Measurements from ENCODE around the gene ASB1.

Gene ASB1

DNA sequence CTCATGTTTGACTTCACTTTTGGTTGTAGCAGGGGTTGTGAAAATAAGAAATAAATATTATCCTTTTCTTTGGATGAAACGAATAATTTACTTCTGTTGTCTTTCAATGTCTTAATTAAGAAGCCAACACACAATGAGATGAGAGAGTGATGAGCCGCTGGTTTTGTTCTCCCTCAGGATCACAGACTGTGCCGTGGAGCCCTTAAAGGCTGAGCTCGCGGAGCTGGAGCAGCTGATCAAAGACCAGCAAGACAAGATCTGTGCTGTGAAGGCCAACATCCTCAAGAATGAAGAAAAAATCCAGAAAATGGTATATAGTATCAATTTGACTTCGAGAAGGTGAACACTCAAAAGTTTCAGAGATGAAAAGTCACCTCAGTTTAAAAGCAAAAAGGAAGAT is 28.1 kb upstream of the ASB1 start:
- H3K27ac ChIP-seq (ENCODE audit: low read depth, low read length): no peak overlapping the region
- H2AFZ ChIP-seq (ENCODE audit: low read depth, low read length, severe bottlenecking): no peak overlapping the region
- no peaks in the 10 kb centered on the region for H4K20me1 ChIP-seq (ENCODE audit: low read depth, low read length)
- no peaks in the 10 kb centered on the region for H3K79me2 ChIP-seq (ENCODE audit: insufficient read depth, low read length)
- no peak overlapping the region for H3K4me3 ChIP-seq (ENCODE audit: insufficient read depth, low read length, poor library complexity, severe bottlenecking)
- TF ChIP-seq EZH2phosphoT487 (conservative IDR thresholded peaks at IDR 0.05; ENCODE audit: low read length): no peak
- no peak for TF ChIP-seq CTCF (IDR thresholded peaks at IDR 0.05; ENCODE audit: insufficient read depth, low read length, poor library complexity, severe bottlenecking)
- no peaks in the 10 kb centered on the region for H3F3A ChIP-seq (ENCODE audit: insufficient read depth)
- H3K27me3 ChIP-seq (ENCODE audit: low read length): no peaks in the 10 kb centered on the region
- no peaks in the 10 kb centered on the region for H3K9me2 ChIP-seq (replicated peaks; ENCODE audit: insufficient read depth, low read length)
- H3K9ac ChIP-seq (ENCODE audit: low read length): no peak overlapping the region
- no peaks in the 10 kb centered on the region for H3K36me3 ChIP-seq (ENCODE audit: low read length)
- no peak overlapping the region for H3K4me2 ChIP-seq (ENCODE audit: low read depth, low read length, poor library complexity, severe bottlenecking)
- no peaks in the 10 kb centered on the region for H3K9me3 ChIP-seq (ENCODE audit: insufficient read depth, low read length)

DNA sequence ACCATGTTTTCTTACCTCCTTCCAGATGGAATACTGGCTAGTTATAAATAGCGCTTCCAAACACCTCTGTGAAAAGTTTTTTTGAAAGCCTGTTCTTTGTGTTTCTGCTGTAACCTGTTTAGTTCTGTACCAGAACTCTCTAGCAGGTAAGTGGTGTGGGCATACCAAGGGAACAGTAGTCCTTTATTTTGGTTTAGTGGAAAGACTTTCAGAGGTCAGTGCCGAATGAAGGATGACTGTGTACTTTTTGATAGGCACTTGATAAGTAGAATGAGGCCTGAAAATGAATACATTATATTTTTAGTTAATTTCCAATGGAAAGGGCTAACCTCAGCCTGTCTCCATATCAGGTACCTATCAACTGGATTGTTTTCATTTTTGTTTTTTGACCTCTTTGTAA is 27.6 kb upstream of the ASB1 start:
- H3K4me2 ChIP-seq (ENCODE audit: low read depth, low read length, poor library complexity, severe bottlenecking): no peak overlapping the region
- H3K9me3 ChIP-seq (ENCODE audit: insufficient read depth, low read length): no peaks in the 10 kb centered on the region
- H3K27me3 ChIP-seq (ENCODE audit: low read length): no peaks in the 10 kb centered on the region
- H3K27ac ChIP-seq (ENCODE audit: low read depth, low read length): no peak overlapping the region
- H3K9ac ChIP-seq (ENCODE audit: low read length): no peak overlapping the region
- H3K36me3 ChIP-seq (ENCODE audit: low read length): no peaks in the 10 kb centered on the region
- TF ChIP-seq EZH2phosphoT487 (conservative IDR thresholded peaks at IDR 0.05; ENCODE audit: low read length): no peak
- no peak for TF ChIP-seq CTCF (IDR thresholded peaks at IDR 0.05; ENCODE audit: insufficient read depth, low read length, poor library complexity, severe bottlenecking)
- no peak overlapping the region for H2AFZ ChIP-seq (ENCODE audit: low read depth, low read length, severe bottlenecking)
- no peaks in the 10 kb centered on the region for H3K79me2 ChIP-seq (ENCODE audit: insufficient read depth, low read length)
- no peak overlapping the region for H3K4me3 ChIP-seq (ENCODE audit: insufficient read depth, low read length, poor library complexity, severe bottlenecking)
- H3K9me2 ChIP-seq (replicated peaks; ENCODE audit: insufficient read depth, low read length): no peaks in the 10 kb centered on the region
- no peaks in the 10 kb centered on the region for H4K20me1 ChIP-seq (ENCODE audit: low read depth, low read length)
- no peaks in the 10 kb centered on the region for H3F3A ChIP-seq (ENCODE audit: insufficient read depth)

GRCh38 chr2:238401551-238401950 is 25.2 kb upstream of the ASB1 start:
- TF ChIP-seq EZH2phosphoT487 (conservative IDR thresholded peaks at IDR 0.05; ENCODE audit: low read length): no peak
- TF ChIP-seq CTCF (IDR thresholded peaks at IDR 0.05; ENCODE audit: insufficient read depth, low read length, poor library complexity, severe bottlenecking): no peak
- no peak overlapping the region for H3K4me3 ChIP-seq (ENCODE audit: insufficient read depth, low read length, poor library complexity, severe bottlenecking)
- H3K27ac ChIP-seq (ENCODE audit: low read depth, low read length): no peak overlapping the region
- H3K79me2 ChIP-seq (ENCODE audit: insufficient read depth, low read length): no peaks in the 10 kb centered on the region
- no peaks in the 10 kb centered on the region for H3K36me3 ChIP-seq (ENCODE audit: low read length)
- H3F3A ChIP-seq (ENCODE audit: insufficient read depth): no peaks in the 10 kb centered on the region
- H3K9me2 ChIP-seq (replicated peaks; ENCODE audit: insufficient read depth, low read length): no peaks in the 10 kb centered on the region
- no peak overlapping the region for H3K9ac ChIP-seq (ENCODE audit: low read length)
- no peaks in the 10 kb centered on the region for H4K20me1 ChIP-seq (ENCODE audit: low read depth, low read length)
- H2AFZ ChIP-seq (ENCODE audit: low read depth, low read length, severe bottlenecking): no peak overlapping the region
- H3K9me3 ChIP-seq (ENCODE audit: insufficient read depth, low read length): no peaks in the 10 kb centered on the region
- no peaks in the 10 kb centered on the region for H3K27me3 ChIP-seq (ENCODE audit: low read length)
- H3K4me2 ChIP-seq (ENCODE audit: low read depth, low read length, poor library complexity, severe bottlenecking): no peak overlapping the region

Measured in SU-DHL-6 (cell line).